Measurements from ENCODE around the gene POMT1.

- TF ChIP-seq, protein P1, sequence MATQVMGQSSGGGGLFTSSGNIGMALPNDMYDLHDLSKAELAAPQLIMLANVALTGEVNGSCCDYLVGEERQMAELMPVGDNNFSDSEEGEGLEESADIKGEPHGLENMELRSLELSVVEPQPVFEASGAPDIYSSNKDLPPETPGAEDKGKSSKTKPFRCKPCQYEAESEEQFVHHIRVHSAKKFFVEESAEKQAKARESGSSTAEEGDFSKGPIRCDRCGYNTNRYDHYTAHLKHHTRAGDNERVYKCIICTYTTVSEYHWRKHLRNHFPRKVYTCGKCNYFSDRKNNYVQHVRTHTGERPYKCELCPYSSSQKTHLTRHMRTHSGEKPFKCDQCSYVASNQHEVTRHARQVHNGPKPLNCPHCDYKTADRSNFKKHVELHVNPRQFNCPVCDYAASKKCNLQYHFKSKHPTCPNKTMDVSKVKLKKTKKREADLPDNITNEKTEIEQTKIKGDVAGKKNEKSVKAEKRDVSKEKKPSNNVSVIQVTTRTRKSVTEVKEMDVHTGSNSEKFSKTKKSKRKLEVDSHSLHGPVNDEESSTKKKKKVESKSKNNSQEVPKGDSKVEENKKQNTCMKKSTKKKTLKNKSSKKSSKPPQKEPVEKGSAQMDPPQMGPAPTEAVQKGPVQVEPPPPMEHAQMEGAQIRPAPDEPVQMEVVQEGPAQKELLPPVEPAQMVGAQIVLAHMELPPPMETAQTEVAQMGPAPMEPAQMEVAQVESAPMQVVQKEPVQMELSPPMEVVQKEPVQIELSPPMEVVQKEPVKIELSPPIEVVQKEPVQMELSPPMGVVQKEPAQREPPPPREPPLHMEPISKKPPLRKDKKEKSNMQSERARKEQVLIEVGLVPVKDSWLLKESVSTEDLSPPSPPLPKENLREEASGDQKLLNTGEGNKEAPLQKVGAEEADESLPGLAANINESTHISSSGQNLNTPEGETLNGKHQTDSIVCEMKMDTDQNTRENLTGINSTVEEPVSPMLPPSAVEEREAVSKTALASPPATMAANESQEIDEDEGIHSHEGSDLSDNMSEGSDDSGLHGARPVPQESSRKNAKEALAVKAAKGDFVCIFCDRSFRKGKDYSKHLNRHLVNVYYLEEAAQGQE (IDR thresholded peaks at IDR 0.05; ENCODE audit: low read depth) = no peak
- TF ChIP-seq TAF1 (IDR thresholded peaks at IDR 0.05; ENCODE audit: low read depth) = no peak
- no peak for TF ChIP-seq FOXM1 (IDR thresholded peaks at IDR 0.05; ENCODE audit: borderline replicate concordance, low read depth)
- no peak for TF ChIP-seq ZBTB7A (IDR thresholded peaks at IDR 0.05; ENCODE audit: low read depth)
- no peak for TF ChIP-seq EP300 (IDR thresholded peaks at IDR 0.05; ENCODE audit: borderline replicate concordance)
These were observed 9.2 kb downstream of the POMT1 start for GRCh38 chr9:131511880-131512279.

Measured in Ishikawa (cell line).